GM23248 (cell line): ENCODE measurements around the gene SRRM1. TPM values are rescaled to one million over a fixed set of nuclear protein-coding genes. Genes with fewer than 3 reads are reported as not detected.

ENCODE experiments used
- DNase-seq: peaks from one replicate; pipeline ENCODE4 v3.0.0-alpha.2; 2015
- H2AFZ ChIP-seq: fragments of 200-600 bp; sonication (generic); 2 replicates; pipeline ENCODE4 v1.6.1; 2016; ENCODE audit warnings: antibody characterized with exemption
- H3F3A ChIP-seq: fragments of 200-600 bp; sonication (generic); 2 replicates; pipeline ENCODE4 v1.6.1; 2016; ENCODE audit warnings: mild to moderate bottlenecking, antibody characterized with exemption, mixed run types; ENCODE audit not compliant: insufficient read depth
- H3K27ac ChIP-seq: fragments of 200-600 bp; sonication (generic); 2 replicates; pipeline ENCODE4 v1.5.1; 2016; ENCODE audit warnings: mild to moderate bottlenecking
- H3K27me3 ChIP-seq: fragments of 200-600 bp; sonication (generic); replicated peaks from 2 replicates; pipeline ENCODE4 v1.6.1; 2016; ENCODE audit warnings: mild to moderate bottlenecking; ENCODE audit not compliant: insufficient read depth
- H3K36me3 ChIP-seq: fragments of 200-600 bp; sonication (generic); 2 replicates; pipeline ENCODE4 v1.6.1; 2016; ENCODE audit warnings: low read depth, mild to moderate bottlenecking
- H3K4me1 ChIP-seq: fragments of 200-600 bp; sonication (generic); 2 replicates; pipeline ENCODE4 v1.6.1; 2016; ENCODE audit warnings: mild to moderate bottlenecking; ENCODE audit not compliant: insufficient read depth
- H3K4me2 ChIP-seq: fragments of 200-600 bp; sonication (generic); one replicate; pipeline ENCODE4 v1.6.1; 2016; ENCODE audit warnings: mild to moderate bottlenecking; ENCODE audit not compliant: unreplicated experiment
- H3K4me3 ChIP-seq: fragments of 200-600 bp; sonication (generic); 2 replicates; pipeline ENCODE4 v1.5.1; 2016; ENCODE audit warnings: mild to moderate bottlenecking
- H3K79me2 ChIP-seq: fragments of 200-600 bp; sonication (generic); 2 replicates; pipeline ENCODE4 v1.6.1; 2016; ENCODE audit warnings: mild to moderate bottlenecking; ENCODE audit not compliant: insufficient read depth
- H3K9ac ChIP-seq: fragments of 200-600 bp; sonication (generic); 2 replicates; pipeline ENCODE4 v1.6.1; 2016; ENCODE audit warnings: mild to moderate bottlenecking
- H3K9me2 ChIP-seq: fragments of 200-600 bp; sonication (generic); 2 replicates; pipeline ENCODE4 v1.6.1; 2016; ENCODE audit warnings: mixed run types, mild to moderate bottlenecking, moderate library complexity; ENCODE audit not compliant: insufficient read depth
- H3K9me3 ChIP-seq: fragments of 200-600 bp; sonication (generic); one replicate; pipeline ENCODE4 v1.6.1; 2017; ENCODE audit warnings: low read depth
- H4K20me1 ChIP-seq: fragments of 200-600 bp; sonication (generic); 2 replicates; pipeline ENCODE4 v1.6.0; 2016; ENCODE audit not compliant: insufficient read depth
- EZH2 ChIP-seq: fragments of 200-600 bp; sonication (generic); IDR thresholded peaks from 2 replicates; pipeline ENCODE4 v1.6.1; 2018; ENCODE audit warnings: antibody characterized with exemption, mild to moderate bottlenecking; ENCODE audit not compliant: insufficient read depth, poor library complexity, severe bottlenecking
- EZH2phosphoT487 ChIP-seq: fragments of 200-600 bp; sonication (generic); IDR thresholded peaks from 2 replicates; pipeline ENCODE4 v1.6.1; 2018; ENCODE audit warnings: antibody characterized with exemption, moderate library complexity, mild to moderate bottlenecking, low read depth; ENCODE audit not compliant: insufficient read depth
- WGBS, 2 experiments: methylation state at CpG; one replicate each; pipeline ENCODE4 v1.1.6; 2015 to 2017; ENCODE audit warnings: low lambda C conversion rate in 2 of 2, low coverage in 1 of 2; ENCODE audit errors: missing lambda C conversion rate in 2 of 2; 5-methylcytosine and 5-hydroxymethylcytosine counted together
- in situ Hi-C: fragments of 300-500 bp; cut with MboI; formaldehyde crosslinking; loops from 2 replicates; pipeline ENCODE4 v1.15.0; 2020
- polyA plus RNA-seq: library from polyadenylated mRNA; unstranded; fragments of >200 nt; fragmentation: Nextera tagmentation; extraction: Ambion mirVana; gene quantifications from 2 replicates; pipeline ENCODE4 v1.2.1, GENCODE V29; 2016
- total RNA-seq: library from RNA; depleted of rRNA; stranded (reverse); fragments of >200 nt; shearing (Covaris generic); gene quantifications from 2 replicates; pipeline ENCODE4 v1.2.3, GENCODE V29; 2014

The SRRM1 gene
- total and polyA plus RNA-seq, 2 experiments from 2014 or later: 36.1 to 143 TPM

- H3K4me3 ChIP-seq: no peak overlapping the region
- WGBS, 2 experiments: 29 to 34% methylated on average over 2 of the region's 2 CpGs
- in situ Hi-C loops: no loop called here
- H3K79me2 ChIP-seq: peaks cover 50% of the 10 kb centered on the region
- H3K27me3 ChIP-seq: no peaks in the 10 kb centered on the region
- H3K27ac ChIP-seq: no peak overlapping the region
- TF ChIP-seq EZH2phosphoT487: no peak
- H3K9ac ChIP-seq: no peak overlapping the region
- H3K4me1 ChIP-seq: peaks cover 35% of the 10 kb centered on the region
- peaks cover 20% of the 10 kb centered on the region; the same call in 1 of the 2 replicates for H3F3A ChIP-seq
- H3K4me2 ChIP-seq: no peak overlapping the region
- DNase-seq: no peak
- no peaks in the 10 kb centered on the region for H4K20me1 ChIP-seq
- H3K9me3 ChIP-seq: no peaks in the 10 kb centered on the region
- no peaks in the 10 kb centered on the region for H3K9me2 ChIP-seq
- no peaks in the 10 kb centered on the region for H3K36me3 ChIP-seq
- no peak overlapping the region for H2AFZ ChIP-seq
Measured at GRCh38 chr1:24691051-24691450, 47.9 kb downstream of the SRRM1 start.

GRCh38 chr1:24692351-24692980 is 49.4 kb downstream of the SRRM1 start:
- Histone ChIP-seq H4K20me1 (no peaks in the 10 kb centered on the region), H3K36me3 (no peaks in the 10 kb centered on the region), H3K9me3 (no peaks in the 10 kb centered on the region), H3F3A (peaks cover 20% of the 10 kb centered on the region; the same call in 1 of the 2 replicates), H3K4me1 (peaks cover 35% of the 10 kb centered on the region), H2AFZ (no peak overlapping the region), H3K79me2 (peaks cover 37% of the 10 kb centered on the region), H3K9ac (no peak overlapping the region), H3K27me3 (no peaks in the 10 kb centered on the region), H3K4me3 (no peak overlapping the region), H3K9me2 (no peaks in the 10 kb centered on the region), H3K27ac (no peak overlapping the region), H3K4me2 (no peak overlapping the region)
- TF ChIP-seq EZH2phosphoT487 (no peak), EZH2 (no peak)
- WGBS, 2 experiments: 36 to 41% methylated on average over 10 of the region's 10 CpGs
- in situ Hi-C loops: no loop called here
- peak; percentile 45 for DNase-seq

- Histone ChIP-seq H3K36me3 (no peaks in the 10 kb centered on the region), H3K9ac (peak overlapping the region; percentile 56), H3K4me1 (peaks cover 30% of the 10 kb centered on the region), H3K9me2 (no peaks in the 10 kb centered on the region), H3F3A (peaks cover 20% of the 10 kb centered on the region; the same call in 1 of the 2 replicates), H3K79me2 (peaks cover 23% of the 10 kb centered on the region), H3K27me3 (no peaks in the 10 kb centered on the region), H4K20me1 (no peaks in the 10 kb centered on the region), H3K9me3 (no peaks in the 10 kb centered on the region), H3K4me2 (peak overlapping the region; percentile 72), H3K27ac (peak overlapping the region; percentile 67), H2AFZ (peak overlapping the region; percentile 72), H3K4me3 (peak overlapping the region; percentile 49)
- TF ChIP-seq EZH2phosphoT487 (no peak), EZH2 (no peak)
- 11 to 20% methylated on average over 5 of the region's 5 CpGs for WGBS, 2 experiments
- in situ Hi-C loops: no loop called here
- peak; percentile 66 for DNase-seq
Measured at GRCh38 chr1:24693827-24694379, 50.8 kb downstream of the SRRM1 start.

GRCh38 chr1:24694380-24694843 is 51.3 kb downstream of the SRRM1 start:
- H4K20me1 ChIP-seq: no peaks in the 10 kb centered on the region
- peaks cover 18% of the 10 kb centered on the region for H3K79me2 ChIP-seq
- no peaks in the 10 kb centered on the region for H3K9me2 ChIP-seq
- H3F3A ChIP-seq: peaks cover 20% of the 10 kb centered on the region; the same call in 1 of the 2 replicates
- H3K9me3 ChIP-seq: no peaks in the 10 kb centered on the region
- in situ Hi-C loops: no loop called here
- peak overlapping the region; percentile 67 for H3K27ac ChIP-seq
- H3K36me3 ChIP-seq: no peaks in the 10 kb centered on the region
- H2AFZ ChIP-seq: peak overlapping the region; percentile 72
- H3K4me3 ChIP-seq: peak overlapping the region; percentile 49
- 6 to 9% methylated on average over 6 of the region's 6 CpGs for WGBS, 2 experiments
- no peak for TF ChIP-seq EZH2phosphoT487
- no peak for TF ChIP-seq EZH2
- no peaks in the 10 kb centered on the region for H3K27me3 ChIP-seq
- peaks cover 28% of the 10 kb centered on the region for H3K4me1 ChIP-seq
- H3K4me2 ChIP-seq: peak overlapping the region; percentile 72
- H3K9ac ChIP-seq: peak overlapping the region; percentile 56
- DNase-seq: peak; percentile 78
